Islet precursor cell (in vitro differentiated cells): ENCODE data around the gene RREB1.
A peak's percentile ranks its signal among the peaks of the same experiment; 100 is the strongest.

Source experiments
- DNase-seq: peaks from one replicate; pipeline ENCODE4 v3.0.0-alpha.2; 2018

RREB1 gene

GRCh38 chr6:7100753-7101081 is 7.0 kb upstream of the RREB1 start:
- no peak for DNase-seq

GRCh38 chr6:7101290-7101689 is 6.5 kb upstream of the RREB1 start:
- no peak for DNase-seq

- DNase-seq: no peak
These were observed 3.0 kb upstream of the RREB1 start for GRCh38 chr6:7104752-7105151.

GRCh38 chr6:7106215-7106751 is 1.5 kb upstream of the RREB1 start:
- peak; percentile 78 for DNase-seq

GRCh38 chr6:7106752-7107577 is 796 bp upstream of the RREB1 start:
- DNase-seq: no peak

GRCh38 chr6:7108196-7108963 is 619 bp downstream of the RREB1 start:
- DNase-seq: peak; percentile 73

- peak; percentile 76 for DNase-seq
These were observed 1.4 kb downstream of the RREB1 start for GRCh38 chr6:7108964-7109836.

- DNase-seq: no peak
These were observed 2.5 kb downstream of the RREB1 start for GRCh38 chr6:7110092-7110792.

- DNase-seq: no peak
These were observed 3.4 kb downstream of the RREB1 start for GRCh38 chr6:7111095-7111690.

GRCh38 chr6:7112171-7112570 is 4.4 kb downstream of the RREB1 start:
- no peak for DNase-seq

- DNase-seq: peak; percentile 75
These were observed 5.1 kb downstream of the RREB1 start for GRCh38 chr6:7112741-7113313.

GRCh38 chr6:7114744-7115458 is 7.1 kb downstream of the RREB1 start:
- DNase-seq: no peak

- DNase-seq: no peak
These were observed 7.9 kb downstream of the RREB1 start for GRCh38 chr6:7115543-7116231.

GRCh38 chr6:7119272-7119801 is 11.6 kb downstream of the RREB1 start:
- no peak for DNase-seq

- DNase-seq: no peak
These were observed 14.0 kb downstream of the RREB1 start for GRCh38 chr6:7121700-7122241.

- DNase-seq: no peak
These were observed 14.9 kb downstream of the RREB1 start for GRCh38 chr6:7122684-7123083.

- DNase-seq: no peak
These were observed 16.4 kb downstream of the RREB1 start for GRCh38 chr6:7124114-7124513.

- DNase-seq: no peak
These were observed 16.9 kb downstream of the RREB1 start for GRCh38 chr6:7124636-7125035.

- DNase-seq: no peak
These were observed 17.5 kb downstream of the RREB1 start for GRCh38 chr6:7125290-7125689.

GRCh38 chr6:7126754-7127153 is 19.0 kb downstream of the RREB1 start:
- DNase-seq: no peak
